ENCODE results near the gene LNX1.

GRCh38 chr4:53620956-53621355, 29.7 kb upstream of the LNX1 start:
- TF ChIP-seq EGR1 (IDR thresholded peaks at IDR 0.05; ENCODE audit: borderline replicate concordance, low read depth, low read length) (no peak), TEAD4 (IDR thresholded peaks at IDR 0.05; ENCODE audit: low read depth, low read length) (no peak), ATF3 (IDR thresholded peaks at IDR 0.05; ENCODE audit: insufficient read depth, low read depth, low read length) (no peak), CTCF (IDR thresholded peaks at IDR 0.05; ENCODE audit: control extremely low read depth in 1 of 3, insufficient read depth in 1 of 3, low read depth in 1 of 3, low read length in 3 of 3) (peak in 1 of 3 experiments; percentile 51; a peak in 1 of 4 replicates)

Data from H1 (cell line).